Osteoblast (primary cell): ENCODE data around the gene IRAG1. TPM values are rescaled to one million over a fixed set of nuclear protein-coding genes. Genes with fewer than 3 reads are reported as not detected.
A peak's percentile ranks its signal among the peaks of the same experiment; 100 is the strongest.

Experiments used
- DNase-seq: peaks from one replicate; pipeline ENCODE4 v3.0.0; 2011; ENCODE audit warnings: low spot score, mixed read lengths; ENCODE audit not compliant: insufficient read length; ENCODE audit errors: missing footprints
- H2AFZ ChIP-seq: 2 replicates; pipeline ENCODE4 v1.6.0; 2011; ENCODE audit warnings: mild to moderate bottlenecking, low read length
- H3K27ac ChIP-seq: 2 replicates; pipeline ENCODE4 v1.5.1; 2011; ENCODE audit warnings: mild to moderate bottlenecking, low read depth, low read length, moderate library complexity
- H3K27me3 ChIP-seq: 2 replicates; pipeline ENCODE4 v1.6.0; 2012; ENCODE audit warnings: mild to moderate bottlenecking, control low read depth, inconsistent platforms, low read length, moderate library complexity; ENCODE audit not compliant: insufficient read depth
- H3K36me3 ChIP-seq: 2 replicates; pipeline ENCODE4 v1.5.1; 2011; ENCODE audit warnings: mild to moderate bottlenecking, low read length, control low read depth, moderate library complexity; ENCODE audit not compliant: insufficient read depth
- H3K4me1 ChIP-seq: 2 replicates; pipeline ENCODE4 v1.5.1; 2011; ENCODE audit warnings: mild to moderate bottlenecking, low read length, control low read depth, moderate library complexity; ENCODE audit not compliant: insufficient read depth
- H3K4me2 ChIP-seq: 2 replicates; pipeline ENCODE4 v1.6.0; 2011; ENCODE audit warnings: mild to moderate bottlenecking, low read length; ENCODE audit not compliant: insufficient read depth
- H3K4me3 ChIP-seq: fragments of 200-600 bp; sonication (generic); 3 replicates; pipeline ENCODE4 v1.5.1; 2012; ENCODE audit warnings: mild to moderate bottlenecking, low read length, inconsistent platforms; ENCODE audit not compliant: insufficient read depth
- H3K79me2 ChIP-seq: 2 replicates; pipeline ENCODE4 v1.6.0; 2012; ENCODE audit warnings: mild to moderate bottlenecking, low read length, control low read depth, inconsistent platforms; ENCODE audit not compliant: insufficient read depth
- H3K9me3 ChIP-seq: 2 replicates; pipeline ENCODE4 v1.5.1; 2011; ENCODE audit warnings: low read depth, low read length, control low read depth
- H4K20me1 ChIP-seq: 2 replicates; pipeline ENCODE4 v1.6.0; 2012; ENCODE audit warnings: mild to moderate bottlenecking, low read length, control low read depth; ENCODE audit not compliant: insufficient read depth
- CTCF ChIP-seq: IDR thresholded peaks from 2 replicates; pipeline ENCODE4 v1.5.1; 2011; ENCODE audit warnings: mild to moderate bottlenecking, low read depth, low read length, moderate library complexity; ENCODE audit errors: extremely low read depth
- total RNA-seq: library from RNA; depleted of rRNA; stranded (reverse); fragments of >200 nt; gene quantifications from 2 replicates; pipeline ENCODE4 v1.2.3, GENCODE V29; 2012

The IRAG1 gene
- total RNA-seq, 1 donor: 4.3 TPM

- no peak for DNase-seq
- H3K27me3 ChIP-seq: no peaks in the 10 kb centered on the region
- H3K4me3 ChIP-seq: no peak overlapping the region
- no peaks in the 10 kb centered on the region for H3K79me2 ChIP-seq
- H3K4me1 ChIP-seq: peaks cover 41% of the 10 kb centered on the region
- no peak overlapping the region for H3K4me2 ChIP-seq
- no peaks in the 10 kb centered on the region for H3K36me3 ChIP-seq
- no peaks in the 10 kb centered on the region for H3K9me3 ChIP-seq
- H4K20me1 ChIP-seq: no peaks in the 10 kb centered on the region
- TF ChIP-seq CTCF: no peak
- no peak overlapping the region for H2AFZ ChIP-seq
- H3K27ac ChIP-seq: no peak overlapping the region
Measured at GRCh38 chr11:10731064-10731680, 37.6 kb upstream of the IRAG1 start.

- no peak for DNase-seq
- Histone ChIP-seq H3K9me3 (no peaks in the 10 kb centered on the region), H3K4me2 (no peak overlapping the region), H3K27ac (no peak overlapping the region), H3K27me3 (no peaks in the 10 kb centered on the region), H2AFZ (no peak overlapping the region), H4K20me1 (no peaks in the 10 kb centered on the region), H3K36me3 (no peaks in the 10 kb centered on the region), H3K4me1 (peaks cover 33% of the 10 kb centered on the region), H3K4me3 (no peak overlapping the region), H3K79me2 (no peaks in the 10 kb centered on the region)
- TF ChIP-seq CTCF: no peak
Measured at GRCh38 chr11:10730151-10730550, 36.6 kb upstream of the IRAG1 start.

- Histone ChIP-seq H4K20me1 (no peaks in the 10 kb centered on the region), H3K27me3 (peaks cover under 1% of the 10 kb centered on the region), H2AFZ (no peak overlapping the region), H3K4me3 (no peak overlapping the region), H3K79me2 (no peaks in the 10 kb centered on the region), H3K9me3 (no peaks in the 10 kb centered on the region), H3K4me1 (peaks cover 33% of the 10 kb centered on the region), H3K27ac (peak overlapping the region; percentile 24), H3K36me3 (no peaks in the 10 kb centered on the region), H3K4me2 (peak overlapping the region; percentile 50)
- TF ChIP-seq CTCF: no peak
- no peak for DNase-seq
Measured at GRCh38 chr11:10728789-10729472, 35.4 kb upstream of the IRAG1 start.

GRCh38 chr11:10728154-10728553 lies 34.6 kb upstream of the IRAG1 start:
- no peak overlapping the region for H2AFZ ChIP-seq
- peaks cover 33% of the 10 kb centered on the region for H3K4me1 ChIP-seq
- H3K4me2 ChIP-seq: no peak overlapping the region
- no peaks in the 10 kb centered on the region for H3K79me2 ChIP-seq
- no peak overlapping the region for H3K4me3 ChIP-seq
- H3K36me3 ChIP-seq: no peaks in the 10 kb centered on the region
- peaks cover 2% of the 10 kb centered on the region for H3K27me3 ChIP-seq
- TF ChIP-seq CTCF: no peak
- H3K27ac ChIP-seq: no peak overlapping the region
- DNase-seq: no peak
- H4K20me1 ChIP-seq: no peaks in the 10 kb centered on the region
- no peaks in the 10 kb centered on the region for H3K9me3 ChIP-seq
